A549 treated with AZD9567 at 1 μM for 4 hours (cell line): ENCODE measurements around the gene KIF20B. TPM values are rescaled to one million over a fixed set of nuclear protein-coding genes. Genes with fewer than 3 reads are reported as not detected.

Experiments used
- total RNA-seq: library from RNA; stranded (reverse); fragments of 200-300 nt; extraction: Qiagen RNA extraction; gene quantifications from 5 replicates; pipeline ENCODE4 v1.2.3, GENCODE V29; 2022; ENCODE audit not compliant: insufficient read depth

Gene KIF20B, protein sequence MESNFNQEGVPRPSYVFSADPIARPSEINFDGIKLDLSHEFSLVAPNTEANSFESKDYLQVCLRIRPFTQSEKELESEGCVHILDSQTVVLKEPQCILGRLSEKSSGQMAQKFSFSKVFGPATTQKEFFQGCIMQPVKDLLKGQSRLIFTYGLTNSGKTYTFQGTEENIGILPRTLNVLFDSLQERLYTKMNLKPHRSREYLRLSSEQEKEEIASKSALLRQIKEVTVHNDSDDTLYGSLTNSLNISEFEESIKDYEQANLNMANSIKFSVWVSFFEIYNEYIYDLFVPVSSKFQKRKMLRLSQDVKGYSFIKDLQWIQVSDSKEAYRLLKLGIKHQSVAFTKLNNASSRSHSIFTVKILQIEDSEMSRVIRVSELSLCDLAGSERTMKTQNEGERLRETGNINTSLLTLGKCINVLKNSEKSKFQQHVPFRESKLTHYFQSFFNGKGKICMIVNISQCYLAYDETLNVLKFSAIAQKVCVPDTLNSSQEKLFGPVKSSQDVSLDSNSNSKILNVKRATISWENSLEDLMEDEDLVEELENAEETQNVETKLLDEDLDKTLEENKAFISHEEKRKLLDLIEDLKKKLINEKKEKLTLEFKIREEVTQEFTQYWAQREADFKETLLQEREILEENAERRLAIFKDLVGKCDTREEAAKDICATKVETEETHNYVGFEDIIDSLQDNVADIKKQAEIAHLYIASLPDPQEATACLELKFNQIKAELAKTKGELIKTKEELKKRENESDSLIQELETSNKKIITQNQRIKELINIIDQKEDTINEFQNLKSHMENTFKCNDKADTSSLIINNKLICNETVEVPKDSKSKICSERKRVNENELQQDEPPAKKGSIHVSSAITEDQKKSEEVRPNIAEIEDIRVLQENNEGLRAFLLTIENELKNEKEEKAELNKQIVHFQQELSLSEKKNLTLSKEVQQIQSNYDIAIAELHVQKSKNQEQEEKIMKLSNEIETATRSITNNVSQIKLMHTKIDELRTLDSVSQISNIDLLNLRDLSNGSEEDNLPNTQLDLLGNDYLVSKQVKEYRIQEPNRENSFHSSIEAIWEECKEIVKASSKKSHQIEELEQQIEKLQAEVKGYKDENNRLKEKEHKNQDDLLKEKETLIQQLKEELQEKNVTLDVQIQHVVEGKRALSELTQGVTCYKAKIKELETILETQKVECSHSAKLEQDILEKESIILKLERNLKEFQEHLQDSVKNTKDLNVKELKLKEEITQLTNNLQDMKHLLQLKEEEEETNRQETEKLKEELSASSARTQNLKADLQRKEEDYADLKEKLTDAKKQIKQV (N-terminal part only)
- 11.8 to 16.2 TPM (median 15.0 TPM) in 5 replicates for total RNA-seq

DNA sequence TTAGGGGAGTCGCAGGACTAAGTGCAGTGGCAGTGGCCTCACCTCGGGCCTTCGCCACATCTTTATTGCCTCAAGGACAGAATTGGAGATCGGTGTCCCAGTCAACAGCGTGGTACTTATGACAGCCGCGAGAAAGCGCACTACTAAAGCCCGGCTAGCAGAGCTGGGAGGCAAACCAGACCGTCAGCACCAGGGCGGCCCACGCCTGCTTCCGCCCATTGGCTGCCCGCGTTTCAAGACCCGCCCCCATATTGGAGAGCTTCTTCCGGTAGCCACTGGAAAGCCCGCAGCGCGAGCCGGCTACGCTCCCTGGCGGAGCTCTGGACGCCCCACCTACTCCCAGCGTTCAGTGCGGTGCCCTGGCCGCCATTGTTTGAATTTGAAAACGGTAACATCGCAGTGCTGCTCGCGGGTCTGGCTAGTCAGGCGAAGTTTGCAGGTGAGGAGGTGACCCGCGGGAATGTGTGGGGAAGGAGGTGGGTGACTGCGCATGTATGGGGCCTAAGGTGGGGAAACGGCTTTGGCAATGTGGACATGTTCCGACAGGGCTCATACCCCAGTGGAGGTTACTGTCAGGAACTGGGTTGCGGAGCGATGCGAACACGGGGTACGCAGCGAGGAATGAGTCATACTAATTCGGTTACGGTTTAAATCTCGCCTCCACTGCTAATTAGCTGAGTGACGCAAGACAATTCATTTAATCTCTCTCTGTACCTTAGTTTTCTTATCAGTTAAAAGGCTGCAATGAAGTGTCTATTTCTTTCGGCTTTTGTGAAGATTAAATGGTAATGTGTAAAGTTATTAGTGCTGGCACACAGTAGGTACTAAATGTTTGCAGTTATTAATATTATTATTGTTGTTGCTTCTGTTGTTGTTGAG, at the start of gene KIF20B:
Gene KIF20B (plus strand): TSS at position 349 of the 879 bp plus-strand sequence. CDS start 3,705 bp downstream, outside the sequence.

Other genes starting within 250 kb of the KIF20B start
- gene SLC16A12, start 166.0 kb upstream of the KIF20B start, total RNA-seq: 0.16 to 0.39 TPM (median 0.24 TPM) in 4 of 5 replicates, not detected in the other
- gene PANK1, start 56.3 kb upstream of the KIF20B start, total RNA-seq: 6.7 to 8.1 TPM (median 7.0 TPM) in 5 replicates